ENCODE data around the gene RPL26. TPM values are rescaled to one million over a fixed set of nuclear protein-coding genes. Genes with fewer than 3 reads are reported as not detected.

Gene RPL26
- total and polyA plus RNA-seq, 7 donors, result 994 to 4,614 (median 1,548) TPM

DNA sequence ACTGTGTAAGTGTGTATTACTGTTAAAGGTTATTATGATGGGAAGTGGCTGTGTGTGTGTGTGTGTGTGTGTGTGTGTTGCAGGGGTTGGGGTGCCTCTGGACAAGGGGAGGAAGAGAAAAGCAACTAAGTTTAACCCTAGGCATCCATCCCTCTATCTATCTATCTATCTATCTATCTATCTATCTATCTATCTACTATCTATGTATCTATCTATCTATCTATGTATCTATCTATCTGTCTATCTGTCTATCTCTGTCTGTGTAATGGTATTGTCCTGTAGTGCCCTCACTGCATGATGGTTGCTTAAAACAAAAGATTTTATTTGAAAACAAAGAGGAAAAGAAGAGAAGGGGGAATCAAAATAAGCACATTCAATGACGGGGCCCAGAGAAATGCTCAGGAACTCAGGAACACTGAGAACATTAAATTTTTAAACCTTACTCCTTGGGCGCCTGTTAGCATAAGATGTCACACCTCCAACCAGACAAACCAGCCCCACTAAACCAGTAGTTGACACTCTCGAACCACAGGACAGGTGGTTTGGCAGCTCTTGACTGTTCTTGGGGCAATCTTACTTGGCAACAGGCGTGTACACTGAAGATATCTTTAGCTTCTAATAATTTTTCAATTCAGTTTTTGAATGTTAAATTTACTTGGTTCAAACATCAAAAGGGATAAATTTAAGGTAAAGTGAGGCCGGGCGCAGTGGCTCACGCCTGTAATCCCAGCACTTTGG, 5.1 kb upstream of the RPL26 start:
- DNase-seq, result no peak
- Histone ChIP-seq H3K9me3 (no peaks in the 10 kb centered on the region), H3K4me1 (no peaks in the 10 kb centered on the region), H3K4me3 (no peak overlapping the region), H3K27me3 (ENCODE audit: insufficient read depth in 3 of 3, low read length in 2 of 3) (peaks cover 0 to 8% (median 6%) of the 10 kb centered on the region in 3 donors), H3K36me3 (ENCODE audit: insufficient read depth in 1 of 2, low read depth in 1 of 2) (no peaks in the 10 kb centered on the region), H3K27ac (no peak overlapping the region)
- ATAC-seq, result no peak
- intact Hi-C loops (cut with DNase I), result no loop called here
- 83 to 87% (median 84%) methylated on average over 7 of the region's 7 CpGs for WGBS, 3 donors
- no peak for TF ChIP-seq CTCF (IDR thresholded peaks at IDR 0.05)

DNA sequence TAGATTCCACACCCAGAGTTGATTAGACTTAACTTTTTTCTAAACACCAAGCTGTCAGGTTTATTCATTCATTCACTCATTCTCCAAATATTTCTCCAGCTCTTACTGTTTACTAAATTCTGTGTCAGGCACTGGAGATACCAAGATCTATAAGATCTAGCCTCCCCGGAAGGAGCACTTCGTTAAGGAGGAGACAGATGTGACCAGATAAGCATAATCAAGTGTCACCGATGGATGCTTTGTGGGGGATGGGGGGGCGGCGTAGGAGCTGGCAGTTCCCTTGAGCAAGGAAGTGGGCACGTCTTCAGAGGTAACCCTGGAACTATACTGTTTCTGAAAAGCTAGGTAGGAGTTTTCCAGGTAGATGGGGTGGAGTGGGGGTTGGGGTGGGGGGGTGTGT, 3.8 kb upstream of the RPL26 start:
- intact Hi-C loops (cut with DNase I), result no loop called here
- Histone ChIP-seq H3K36me3 (ENCODE audit: insufficient read depth in 1 of 2, low read depth in 1 of 2) (peaks cover 2 to 3% of the 10 kb centered on the region in 2 donors), H3K27me3 (ENCODE audit: insufficient read depth in 3 of 3, low read length in 2 of 3) (peaks cover 0 to under 1% (median 0%) of the 10 kb centered on the region in 3 donors), H3K4me3 (no peak overlapping the region), H3K27ac (no peak overlapping the region), H3K4me1 (peaks cover 4% of the 10 kb centered on the region), H3K9me3 (no peaks in the 10 kb centered on the region)
- ATAC-seq, result no peak
- DNase-seq, result no peak
- WGBS, 3 donors, result 77 to 84% (median 78%) methylated on average over 6 of the region's 6 CpGs
- no peak for TF ChIP-seq CTCF (IDR thresholded peaks at IDR 0.05)

GRCh38 chr17:8384801-8385378, 1.9 kb upstream of the RPL26 start:
- no peak overlapping the region for H3K4me3 ChIP-seq

GRCh38 chr17:8382880-8383142, 182 bp downstream of the RPL26 start:
- WGBS, 3 donors, result 1% methylated on average over 15 of the region's 15 CpGs
- ATAC-seq, result peak in 3 of 4 donors; percentile 0 to 30 (median 8)
- intact Hi-C loops (cut with DNase I), result no loop called here
- Histone ChIP-seq H3K36me3 (ENCODE audit: insufficient read depth in 1 of 2, low read depth in 1 of 2) (peaks cover 16 to 42% of the 10 kb centered on the region in 2 donors), H3K4me3 (peak overlapping the region; percentile 71), H3K4me1 (peaks cover 18% of the 10 kb centered on the region), H3K27me3 (ENCODE audit: insufficient read depth in 3 of 3, low read length in 2 of 3) (no peaks in the 10 kb centered on the region), H3K27ac (peak overlapping the region; percentile 79), H3K9me3 (no peaks in the 10 kb centered on the region)
- no peak for TF ChIP-seq CTCF (IDR thresholded peaks at IDR 0.05)
- no peak for DNase-seq

More at GRCh38 chr17:8384801-8385378, 1.9 kb upstream of the RPL26 start:
- no peak for TF ChIP-seq CTCF (IDR thresholded peaks at IDR 0.05)
- intact Hi-C loops (cut with DNase I), result no loop called here
- Histone ChIP-seq H3K9me3 (no peaks in the 10 kb centered on the region), H3K36me3 (ENCODE audit: insufficient read depth in 1 of 2, low read depth in 1 of 2) (peaks cover 11 to 21% of the 10 kb centered on the region in 2 donors), H3K27ac (no peak overlapping the region), H3K4me1 (peaks cover 18% of the 10 kb centered on the region), H3K27me3 (ENCODE audit: insufficient read depth in 3 of 3, low read length in 2 of 3) (no peaks in the 10 kb centered on the region)
- ATAC-seq (no peak), DNase-seq (no peak)
- WGBS, 3 donors, result 77 to 79% (median 78%) methylated on average over 12 of the region's 12 CpGs

Data from psoas muscle (tissue), 8 donors.